Neuronal stem cell (in vitro differentiated cells): ENCODE data around the gene CAMKK2.
A peak's percentile ranks its signal among the peaks of the same experiment; 100 is the strongest.

ENCODE experiments used
- DNase-seq: peaks from one replicate; pipeline ENCODE4 v3.0.0-alpha.2; 2013; ENCODE audit warnings: low spot score
- H2AFZ ChIP-seq: one replicate; pipeline ENCODE4 v1.6.1; 2013; ENCODE audit warnings: mild to moderate bottlenecking, low read length, inconsistent platforms
- H2AK5ac ChIP-seq: 2 replicates; pipeline ENCODE4 v1.6.1; 2013; ENCODE audit warnings: low read depth, mild to moderate bottlenecking, inconsistent platforms, low read length, moderate library complexity, mixed read lengths
- H2BK120ac ChIP-seq: 2 replicates; pipeline ENCODE4 v1.6.1; 2013; ENCODE audit warnings: low read depth, mild to moderate bottlenecking, inconsistent platforms, low read length, moderate library complexity, mixed read lengths
- H2BK12ac ChIP-seq: one replicate; pipeline ENCODE4 v1.6.1; 2013; ENCODE audit warnings: low read length, inconsistent platforms
- H2BK15ac ChIP-seq: 2 replicates; pipeline ENCODE4 v1.6.1; 2013; ENCODE audit warnings: mild to moderate bottlenecking, low read length, inconsistent platforms, mixed read lengths
- H2BK5ac ChIP-seq: one replicate; pipeline ENCODE4 v1.6.1; 2013; ENCODE audit warnings: inconsistent platforms, mild to moderate bottlenecking, low read length, moderate library complexity
- H3K14ac ChIP-seq: one replicate; pipeline ENCODE4 v1.6.1; 2013; ENCODE audit warnings: low read length, inconsistent platforms
- H3K18ac ChIP-seq: 2 replicates; pipeline ENCODE4 v1.6.1; 2013; ENCODE audit warnings: low read length, inconsistent platforms
- H3K23ac ChIP-seq: 2 replicates; pipeline ENCODE4 v1.6.1; 2013; ENCODE audit warnings: low read depth, mild to moderate bottlenecking, mixed read lengths, low read length, inconsistent platforms; ENCODE audit not compliant: poor library complexity
- H3K27ac ChIP-seq: replicated peaks from 3 replicates; pipeline ENCODE4 v1.5.1; 2013; ENCODE audit warnings: low read length, inconsistent platforms
- H3K27me3 ChIP-seq, 3 experiments: 2 replicates each; pipeline ENCODE4 v1.6.1; 2013; ENCODE audit warnings: low read length in 3 of 3, mild to moderate bottlenecking in 2 of 3, inconsistent platforms in 1 of 3, low read depth in 1 of 3, mixed read lengths in 1 of 3, moderate library complexity in 1 of 3; ENCODE audit not compliant: control insufficient read depth in 3 of 3, insufficient read depth in 3 of 3
- H3K36me3 ChIP-seq, 2 donors: replicated peaks in 1 of 2; 2 replicates each; pipeline ENCODE4 v1.6.1; 2013; ENCODE audit warnings: low read length in 2 of 2; ENCODE audit not compliant: control insufficient read depth in 2 of 2, insufficient read depth in 2 of 2
- H3K4ac ChIP-seq: 2 replicates; pipeline ENCODE4 v1.6.1; 2013; ENCODE audit warnings: inconsistent platforms, mild to moderate bottlenecking, low read length, moderate library complexity
- H3K4me1 ChIP-seq, 2 donors: 1 replicate in 1 of 2; 2 replicates in 1 of 2; pipeline ENCODE4 v1.6.1; 2013; ENCODE audit warnings: low read length in 2 of 2, low read depth in 1 of 2; ENCODE audit not compliant: control insufficient read depth in 2 of 2, insufficient read depth in 1 of 2
- H3K4me2 ChIP-seq: one replicate; pipeline ENCODE4 v1.6.1; 2013; ENCODE audit warnings: mild to moderate bottlenecking, low read length, inconsistent platforms; ENCODE audit not compliant: insufficient read depth, poor library complexity, severe bottlenecking
- H3K4me3 ChIP-seq, 2 donors: 2 replicates each; pipeline ENCODE4 v1.5.1; 2013; ENCODE audit warnings: low read length in 2 of 2, mild to moderate bottlenecking in 2 of 2, inconsistent platforms in 1 of 2, moderate library complexity in 1 of 2
- H3K79me1 ChIP-seq: one replicate; pipeline ENCODE4 v1.6.1; 2013; ENCODE audit warnings: low read depth, mild to moderate bottlenecking, inconsistent platforms, low read length, moderate library complexity
- H3K9ac ChIP-seq: one replicate; pipeline ENCODE4 v1.6.1; 2013; ENCODE audit warnings: mild to moderate bottlenecking, low read depth, low read length, inconsistent platforms; ENCODE audit not compliant: poor library complexity
- H3K9me3 ChIP-seq, 2 donors: replicated peaks in 1 of 2; 2 replicates each; pipeline versions ENCODE3 to v1.6.1; 2013; ENCODE audit warnings: low read length in 2 of 2, mild to moderate bottlenecking in 2 of 2, inconsistent platforms in 1 of 2, low read depth in 1 of 2, mixed read lengths in 1 of 2, moderate library complexity in 1 of 2; ENCODE audit not compliant: control insufficient read depth in 2 of 2, insufficient read depth in 1 of 2
- H4K8ac ChIP-seq: one replicate; pipeline ENCODE4 v1.6.1; 2013; ENCODE audit warnings: low read depth, mild to moderate bottlenecking, inconsistent platforms, low read length, moderate library complexity
- H4K91ac ChIP-seq: one replicate; pipeline ENCODE4 v1.6.1; 2013; ENCODE audit warnings: low read length, low read depth, mild to moderate bottlenecking, inconsistent platforms; ENCODE audit not compliant: poor library complexity
- WGBS, 2 donors: extraction: QIAGEN DNeasy Blood & Tissue Kit; methylation state at CpG; one replicate each; pipeline ENCODE4 v1.1.7; 2013; ENCODE audit warnings: missing lambda C conversion rate in 2 of 2, mixed read lengths in 1 of 2; ENCODE audit not compliant: insufficient read length in 2 of 2, insufficient replicate concordance in 1 of 2; ENCODE audit errors: extremely low coverage in 2 of 2; 5-methylcytosine and 5-hydroxymethylcytosine counted together

The CAMKK2 gene

GRCh38 chr12:121279507-121279915 is 17.0 kb downstream of the CAMKK2 start:
- peaks cover 5 to 18% of the 10 kb centered on the region in 2 donors for H3K36me3 ChIP-seq
- H2AFZ ChIP-seq, result no peak overlapping the region
- peak overlapping the region; percentile 89 for H3K14ac ChIP-seq
- no CpG with 5 or more reads among the region's 10 CpGs for WGBS, 2 donors
- H3K79me1 ChIP-seq, result peaks cover 1% of the 10 kb centered on the region
- no peak overlapping the region for H3K9ac ChIP-seq
- H3K27me3 ChIP-seq, result no peaks in the 10 kb centered on the region
- no peak overlapping the region for H2BK15ac ChIP-seq
- H3K23ac ChIP-seq, result no peak overlapping the region
- H3K4me3 ChIP-seq, result no peak overlapping the region
- DNase-seq, result no peak
- no peak overlapping the region for H3K18ac ChIP-seq
- no peaks in the 10 kb centered on the region for H3K9me3 ChIP-seq
- no peak overlapping the region for H3K4me2 ChIP-seq
- no peak overlapping the region for H2BK5ac ChIP-seq
- no peak overlapping the region for H3K27ac ChIP-seq
- no peak overlapping the region for H2AK5ac ChIP-seq
- H3K4me1 ChIP-seq, result no peaks in the 10 kb centered on the region
- H2BK12ac ChIP-seq, result no peak overlapping the region
- H4K91ac ChIP-seq, result no peak overlapping the region
- H3K4ac ChIP-seq, result no peak overlapping the region
- H2BK120ac ChIP-seq, result no peak overlapping the region
- H4K8ac ChIP-seq, result no peak overlapping the region

- H3K14ac ChIP-seq, result no peak overlapping the region
- peaks cover 3% of the 10 kb centered on the region for H3K79me1 ChIP-seq
- H4K8ac ChIP-seq, result no peak overlapping the region
- H2BK15ac ChIP-seq, result no peak overlapping the region
- no peak overlapping the region for H2BK12ac ChIP-seq
- H3K9me3 ChIP-seq, result no peaks in the 10 kb centered on the region
- H3K4me1 ChIP-seq, result no peaks in the 10 kb centered on the region
- H3K23ac ChIP-seq, result no peak overlapping the region
- no peak overlapping the region for H3K4me2 ChIP-seq
- no peak overlapping the region for H2BK5ac ChIP-seq
- no peak overlapping the region for H3K9ac ChIP-seq
- no peaks in the 10 kb centered on the region for H3K27me3 ChIP-seq
- DNase-seq, result no peak
- no peak overlapping the region for H4K91ac ChIP-seq
- H3K27ac ChIP-seq, result no peak overlapping the region
- no peak overlapping the region for H2AK5ac ChIP-seq
- WGBS, 2 donors, result no CpG with 5 or more reads among the region's 13 CpGs
- no peak overlapping the region for H2BK120ac ChIP-seq
- H3K4ac ChIP-seq, result no peak overlapping the region
- H3K18ac ChIP-seq, result no peak overlapping the region
- peaks cover 8 to 22% of the 10 kb centered on the region in 2 donors for H3K36me3 ChIP-seq
- no peak overlapping the region for H3K4me3 ChIP-seq
- no peak overlapping the region for H2AFZ ChIP-seq
Measured at GRCh38 chr12:121279071-121279375, 17.5 kb downstream of the CAMKK2 start.

- H3K79me1 ChIP-seq, result peaks cover 4% of the 10 kb centered on the region
- H2BK12ac ChIP-seq, result no peak overlapping the region
- no CpG with 5 or more reads among the region's 15 CpGs for WGBS, 2 donors
- H3K9me3 ChIP-seq, result no peaks in the 10 kb centered on the region
- no peaks in the 10 kb centered on the region for H3K4me1 ChIP-seq
- DNase-seq, result no peak
- no peak overlapping the region for H2BK120ac ChIP-seq
- no peak overlapping the region for H3K9ac ChIP-seq
- H3K4ac ChIP-seq, result no peak overlapping the region
- no peak overlapping the region for H3K27ac ChIP-seq
- no peak overlapping the region for H3K14ac ChIP-seq
- H2AFZ ChIP-seq, result no peak overlapping the region
- H3K23ac ChIP-seq, result no peak overlapping the region
- no peaks in the 10 kb centered on the region for H3K27me3 ChIP-seq
- H3K4me3 ChIP-seq, result no peak overlapping the region
- H4K91ac ChIP-seq, result no peak overlapping the region
- H3K36me3 ChIP-seq, result peaks cover 8 to 25% of the 10 kb centered on the region in 2 donors
- H2AK5ac ChIP-seq, result no peak overlapping the region
- no peak overlapping the region for H2BK5ac ChIP-seq
- no peak overlapping the region for H3K4me2 ChIP-seq
- no peak overlapping the region for H4K8ac ChIP-seq
- H2BK15ac ChIP-seq, result no peak overlapping the region
- no peak overlapping the region for H3K18ac ChIP-seq
Measured at GRCh38 chr12:121278169-121279070, 18.1 kb downstream of the CAMKK2 start.

DNA sequence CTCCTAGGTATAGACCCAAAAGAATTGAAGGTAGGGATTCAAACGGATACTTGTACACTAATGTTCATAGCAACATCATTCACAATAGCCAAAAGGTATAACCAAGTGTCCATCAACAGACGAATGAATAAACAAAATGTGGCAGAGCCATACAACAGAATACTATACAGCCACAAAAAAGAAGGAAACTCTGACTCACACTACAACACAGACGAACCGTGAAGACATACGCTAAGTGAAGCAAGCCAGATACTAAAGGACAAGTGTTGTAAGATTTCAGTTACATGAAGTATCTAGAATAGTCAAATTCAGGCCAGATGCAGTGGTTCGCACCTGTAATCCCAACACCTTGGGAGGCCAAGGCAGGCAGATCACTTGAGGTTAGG is 19.1 kb downstream of the CAMKK2 start:
- Histone ChIP-seq H3K27ac (no peak overlapping the region), H2AFZ (no peak overlapping the region), H2BK12ac (no peak overlapping the region), H4K8ac (no peak overlapping the region), H3K9ac (no peak overlapping the region), H3K18ac (no peak overlapping the region), H3K4ac (no peak overlapping the region), H4K91ac (no peak overlapping the region), H3K36me3 (peaks cover 10 to 34% of the 10 kb centered on the region in 2 donors), H3K79me1 (peaks cover 4% of the 10 kb centered on the region), H3K4me2 (no peak overlapping the region), H3K27me3 (no peaks in the 10 kb centered on the region), H3K4me1 (no peaks in the 10 kb centered on the region), H3K9me3 (no peaks in the 10 kb centered on the region), H3K23ac (no peak overlapping the region), H3K4me3 (no peak overlapping the region), H2AK5ac (no peak overlapping the region), H2BK15ac (no peak overlapping the region), H3K14ac (no peak overlapping the region), H2BK120ac (no peak overlapping the region), H2BK5ac (no peak overlapping the region)
- no peak for DNase-seq
- WGBS, 2 donors, result no CpG with 5 or more reads among the region's 6 CpGs
